GM10266 (cell line): ENCODE data around the gene NELFCD.

Experiments used
- DNase-seq: peaks from one replicate; pipeline ENCODE4 v3.0.0; 2012; ENCODE audit errors: extremely low spot score
- CTCF ChIP-seq: IDR thresholded peaks from 2 replicates; pipeline ENCODE4 v1.5.1; 2012; ENCODE audit warnings: mild to moderate bottlenecking, low read depth; ENCODE audit not compliant: control insufficient read depth, insufficient read depth; ENCODE audit errors: missing control alignments

The NELFCD gene

GRCh38 chr20:59018817-59019216 lies 37.8 kb downstream of the NELFCD start:
- no peak for DNase-seq
- TF ChIP-seq CTCF, result no peak

- no peak for DNase-seq
- TF ChIP-seq CTCF, result no peak
These were observed 38.2 kb downstream of the NELFCD start, which contains the start of gene TUBB1 for GRCh38 chr20:59019217-59019616. TSS of gene TUBB1 (plus strand) at chr20:59019429. CDS start at chr20:59019523, 94 bp downstream.

DNA sequence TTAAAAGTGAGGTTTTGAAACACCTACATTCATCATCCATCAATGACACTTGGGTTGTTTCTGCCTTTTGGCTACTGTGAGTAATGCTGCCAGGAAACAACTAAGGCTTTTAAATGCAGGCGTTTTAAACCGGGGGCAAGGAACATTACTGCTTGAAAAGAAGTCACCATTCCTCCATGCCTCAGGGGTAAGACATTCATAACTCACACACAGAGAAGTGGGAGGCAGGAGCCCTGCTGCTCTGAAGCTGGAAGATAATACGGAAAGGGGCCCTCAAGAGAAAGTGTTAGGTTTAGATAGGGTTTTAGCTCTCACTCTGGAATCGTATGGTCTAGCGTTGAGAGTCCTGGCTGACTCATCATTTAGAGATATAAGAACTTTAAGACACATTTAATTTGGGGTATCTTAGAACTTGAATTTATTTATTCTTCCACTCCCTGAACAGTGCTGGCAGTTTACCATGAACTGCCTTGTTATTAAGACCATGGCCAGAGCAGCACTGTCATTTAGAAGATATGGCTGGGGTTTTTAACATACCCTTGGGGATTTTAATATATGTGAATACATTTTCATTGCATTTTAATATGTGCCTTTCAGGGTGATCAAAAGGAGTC lies 40.0 kb downstream of the NELFCD start:
- no peak for TF ChIP-seq CTCF
- DNase-seq, result no peak

DNA sequence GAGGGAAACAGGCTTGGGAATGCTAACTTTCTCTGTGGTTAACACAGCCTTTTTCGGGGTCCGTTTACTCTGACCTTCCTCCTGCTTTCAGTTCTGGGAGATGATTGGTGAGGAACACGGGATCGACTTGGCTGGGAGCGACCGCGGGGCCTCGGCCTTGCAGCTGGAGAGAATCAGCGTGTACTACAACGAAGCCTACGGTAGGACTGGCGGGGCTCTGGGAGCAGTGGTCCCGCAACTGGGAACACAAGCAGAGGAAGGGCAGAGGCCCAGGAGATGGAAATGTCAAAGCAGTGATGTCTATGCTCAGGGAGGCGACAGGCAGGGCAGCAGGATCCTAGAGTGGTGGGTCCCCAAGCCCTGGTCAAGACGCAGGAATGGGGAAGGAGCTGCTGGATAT lies 41.7 kb downstream of the NELFCD start:
- no peak for TF ChIP-seq CTCF
- DNase-seq, result no peak

- no peak for TF ChIP-seq CTCF
- DNase-seq, result no peak
These were observed 42.6 kb downstream of the NELFCD start for GRCh38 chr20:59023616-59024015.

DNA sequence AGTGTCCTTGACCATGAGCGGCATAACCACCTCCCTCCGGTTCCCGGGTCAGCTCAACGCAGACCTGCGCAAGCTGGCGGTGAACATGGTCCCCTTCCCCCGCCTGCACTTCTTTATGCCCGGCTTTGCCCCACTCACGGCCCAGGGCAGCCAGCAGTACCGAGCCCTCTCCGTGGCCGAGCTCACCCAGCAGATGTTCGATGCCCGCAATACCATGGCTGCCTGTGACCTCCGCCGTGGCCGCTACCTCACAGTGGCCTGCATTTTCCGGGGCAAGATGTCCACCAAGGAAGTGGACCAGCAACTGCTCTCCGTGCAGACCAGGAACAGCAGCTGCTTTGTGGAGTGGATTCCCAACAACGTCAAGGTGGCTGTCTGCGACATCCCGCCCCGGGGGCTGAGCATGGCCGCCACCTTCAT lies 43.1 kb downstream of the NELFCD start:
- TF ChIP-seq CTCF, result no peak
- DNase-seq, result no peak

DNA sequence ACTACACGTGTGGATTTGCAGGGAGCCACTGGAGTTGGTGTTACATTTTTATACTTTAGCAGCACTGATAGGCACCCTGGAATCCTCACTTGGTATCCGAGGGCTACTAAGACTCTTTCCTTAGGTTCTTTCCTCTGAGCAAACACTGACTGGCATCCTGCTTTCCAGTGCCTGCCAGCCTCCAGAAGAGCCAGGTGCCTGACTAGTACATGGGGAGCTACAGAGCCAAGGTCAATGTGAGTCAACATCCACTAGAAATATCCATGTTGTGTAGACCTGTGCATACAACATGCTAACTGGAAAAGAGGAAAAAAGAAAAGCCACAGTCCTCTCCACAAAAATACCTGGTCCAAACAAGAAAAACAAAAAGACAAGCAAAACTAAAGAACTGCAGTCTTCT lies 44.0 kb downstream of the NELFCD start:
- DNase-seq, result no peak
- no peak for TF ChIP-seq CTCF
